Frontal cortex (tissue), 4 donors: ENCODE data around the gene C17orf107. TPM values are rescaled to one million over a fixed set of nuclear protein-coding genes. Genes with fewer than 3 reads are reported as not detected.
A peak's percentile ranks its signal among the peaks of the same experiment; 100 is the strongest.

ENCODE experiments used
- DNase-seq, 2 donors: peaks; one replicate each; pipeline ENCODE4 v3.0.0; 2012; ENCODE audit warnings: low spot score in 2 of 2
- FAIRE-seq: peaks from 2 replicates; lab custom pipeline; 2012; peaks lifted over from hg19 to GRCh38; lab: Jason Lieb, UNC
- total RNA-seq: library from RNA; depleted of rRNA; stranded (reverse); fragments of >200 nt; gene quantifications from one replicate; pipeline ENCODE4 v1.2.3, GENCODE V29; 2014
- donor health status: control.
- donor health status: control.
- donor health status: control.

The C17orf107 gene
- total RNA-seq, 1 donor from 2014 or later: 2.4 TPM

GRCh38 chr17:4870855-4871254 is 28.5 kb upstream of the C17orf107 start:
- DNase-seq (no peak), FAIRE-seq (no peak)

- no peak for FAIRE-seq
These were observed 26.6 kb upstream of the C17orf107 start for GRCh38 chr17:4872786-4873185.

GRCh38 chr17:4877089-4877488 is 22.2 kb upstream of the C17orf107 start:
- FAIRE-seq (no peak), DNase-seq (no peak)

More at GRCh38 chr17:4872786-4873185, 26.6 kb upstream of the C17orf107 start:
- DNase-seq: no peak

- FAIRE-seq (no peak), DNase-seq (no peak)
These were observed 19.7 kb upstream of the C17orf107 start for GRCh38 chr17:4879601-4880000.

GRCh38 chr17:4880857-4881256 is 18.5 kb upstream of the C17orf107 start:
- DNase-seq: no peak
- no peak for FAIRE-seq

- peak in 1 of 2 donors; percentile 70 for DNase-seq
These were observed 17.4 kb upstream of the C17orf107 start for GRCh38 chr17:4881761-4882555.

GRCh38 chr17:4884489-4884888 is 14.8 kb upstream of the C17orf107 start:
- no peak for FAIRE-seq
- DNase-seq: no peak

More at GRCh38 chr17:4881761-4882555, 17.4 kb upstream of the C17orf107 start:
- FAIRE-seq: no peak

- FAIRE-seq: no peak
- DNase-seq: no peak
These were observed 12.5 kb upstream of the C17orf107 start for GRCh38 chr17:4886830-4887229.

GRCh38 chr17:4887581-4887980 is 11.8 kb upstream of the C17orf107 start:
- DNase-seq: no peak
- FAIRE-seq: no peak

GRCh38 chr17:4891411-4892410 is 7.6 kb upstream of the C17orf107 start:
- peak in 1 of 2 donors; percentile 23 for DNase-seq
- no peak for FAIRE-seq

GRCh38 chr17:4892499-4893221 is 6.7 kb upstream of the C17orf107 start:
- DNase-seq (no peak), FAIRE-seq (no peak)

- FAIRE-seq: no peak
- DNase-seq: no peak
These were observed 6.1 kb upstream of the C17orf107 start for GRCh38 chr17:4893272-4893671.

- FAIRE-seq (no peak), DNase-seq (no peak)
These were observed 5.4 kb upstream of the C17orf107 start for GRCh38 chr17:4893721-4894560.

GRCh38 chr17:4895121-4895520 is 4.2 kb upstream of the C17orf107 start:
- DNase-seq: no peak
- no peak for FAIRE-seq

GRCh38 chr17:4895657-4896331 is 3.5 kb upstream of the C17orf107 start:
- no peak for FAIRE-seq
- no peak for DNase-seq

GRCh38 chr17:4896332-4897197 is 2.8 kb upstream of the C17orf107 start:
- FAIRE-seq (no peak), DNase-seq (no peak)

- DNase-seq (no peak), FAIRE-seq (no peak)
These were observed 2.1 kb upstream of the C17orf107 start for GRCh38 chr17:4897198-4897687.
